HepG2 (cell line): Measurements from ENCODE around the gene ADGRB3. TPM values are rescaled to one million over a fixed set of nuclear protein-coding genes. Genes with fewer than 3 reads are reported as not detected.

Experiments
- ATAC-seq: fragments of 200-7000 bp; cut with Tn5 transposase; 3 replicates; pipeline ENCODE4 v1.9.1; 2020; ENCODE audit warnings: mild to moderate bottlenecking, moderate library complexity
- BruUV-seq: library from RNA; stranded (reverse); fragments of 400-500 nt; replicated peaks from 2 replicates; lab custom pipeline; 2021; lab: Mats Ljungman, UMichigan
- CTCF ChIA-PET: fragments of 300-600 bp; formaldehyde crosslinking; extraction: SDS; loops from one replicate; lab custom pipeline; 2021; ENCODE audit warnings: low total read pairs, inconsistent platforms, low intra/inter-chr PET ratio; lab: Yijun Ruan, JAX
- POLR2A ChIA-PET: fragments of 350-600 bp; sonication (Branson Sonifier 250); formaldehyde crosslinking; loops from one replicate; lab custom pipeline; 2020; ENCODE audit warnings: antibody characterized with exemption, inconsistent platforms; lab: Yijun Ruan, JAX
- DNase-seq: peaks from one replicate; pipeline ENCODE4 v3.0.0-alpha.2; 2015; ENCODE audit warnings: low spot score
- FAIRE-seq: peaks from 3 replicates; lab custom pipeline; 2011; peaks lifted over from hg19 to GRCh38; lab: Jason Lieb, UNC
- H2AFZ ChIP-seq: one replicate; pipeline ENCODE4 v1.6.1; 2011; ENCODE audit warnings: low read length, inconsistent platforms
- H3K27ac ChIP-seq: fragments of 300-600 bp; 3 replicates; pipeline ENCODE4 v1.8.0; 2011; ENCODE audit warnings: mixed run types, mild to moderate bottlenecking, mixed read lengths, low read length, inconsistent platforms; ENCODE audit not compliant: insufficient read depth; ENCODE audit errors: extremely low read length
- H3K27me3 ChIP-seq, 2 experiments: fragments of 200-600 bp in 1 of 2; 2 replicates in 1 of 2; 3 replicates in 1 of 2; pipeline versions ENCODE4 v1.6.0 to v1.8.0; 2011; ENCODE audit warnings: low read length in 2 of 2, mild to moderate bottlenecking in 2 of 2, moderate library complexity in 2 of 2, inconsistent platforms in 1 of 2; ENCODE audit not compliant: insufficient read depth in 2 of 2, control insufficient read depth in 1 of 2
- H3K36me3 ChIP-seq, 2 experiments: fragments of 200-600 bp in 1 of 2; replicated peaks in 1 of 2; 2 replicates in 1 of 2; 3 replicates in 1 of 2; pipeline versions ENCODE4 v1.5.1 to v1.8.0; 2011; ENCODE audit warnings: low read length in 2 of 2, inconsistent platforms in 1 of 2; ENCODE audit not compliant: insufficient read depth in 2 of 2, control insufficient read depth in 1 of 2
- H3K4me1 ChIP-seq: 2 replicates; pipeline ENCODE4 v1.5.1; 2012; ENCODE audit warnings: low read length, inconsistent platforms; ENCODE audit not compliant: insufficient read depth
- H3K4me2 ChIP-seq: 2 replicates; pipeline ENCODE4 v1.6.0; 2011; ENCODE audit warnings: low read depth, low read length, inconsistent platforms
- H3K4me3 ChIP-seq, 3 experiments: fragments of 200-600 bp in 1 of 3; sonication (generic), shearing (Covaris generic) in 1 of 3; replicated peaks in 1 of 3; 2 replicates each; pipeline ENCODE4 v1.5.1; 2011 to 2016; ENCODE audit warnings: low read length in 3 of 3, inconsistent platforms in 2 of 3, low read depth in 2 of 3, mild to moderate bottlenecking in 2 of 3, control low read depth in 1 of 3, mixed read lengths in 1 of 3; ENCODE audit not compliant: insufficient read depth in 1 of 3
- H3K79me2 ChIP-seq: one replicate; pipeline ENCODE4 v1.6.1; 2011; ENCODE audit warnings: low read length, inconsistent platforms; ENCODE audit not compliant: insufficient read depth
- H3K9ac ChIP-seq: 2 replicates; pipeline ENCODE4 v1.6.0; 2011; ENCODE audit warnings: mild to moderate bottlenecking, low read depth, low read length, inconsistent platforms; ENCODE audit not compliant: insufficient read depth
- H3K9me3 ChIP-seq: 2 replicates; pipeline ENCODE4 v1.5.1; 2012; ENCODE audit warnings: mild to moderate bottlenecking, low read length
- H4K20me1 ChIP-seq: 2 replicates; pipeline ENCODE4 v1.6.0; 2011; ENCODE audit warnings: inconsistent platforms, mild to moderate bottlenecking, low read length, moderate library complexity; ENCODE audit not compliant: insufficient read depth
- ARID4A ChIP-seq: sonication (generic); formaldehyde crosslinking; IDR thresholded peaks from 2 replicates; pipeline ENCODE4 v1.5.0; 2020; ENCODE audit warnings: mild to moderate bottlenecking, missing genetic modification reagents, borderline replicate concordance
- CHD4 ChIP-seq: fragments of 200-600 bp; sonication (generic); IDR thresholded peaks from 2 replicates; pipeline ENCODE4 v1.7.0; 2017; ENCODE audit warnings: mild to moderate bottlenecking, low read length, borderline replicate concordance
- GABPA ChIP-seq, 2 experiments: IDR thresholded peaks; 2 replicates each; pipeline ENCODE4 v1.6.1; 2011 to 2016; ENCODE audit warnings: low read depth in 2 of 2, low read length in 1 of 2, missing biosample characterization in 1 of 2, missing genetic modification characterization in 1 of 2
- GZF1 ChIP-seq: sonication (generic); formaldehyde crosslinking; IDR thresholded peaks from 2 replicates; pipeline ENCODE4 v1.5.1; 2020; ENCODE audit warnings: mild to moderate bottlenecking, missing genetic modification reagents
- KDM3A ChIP-seq: IDR thresholded peaks from 2 replicates; pipeline ENCODE4 v1.6.1; 2018; ENCODE audit warnings: low read depth, missing compliant biosample characterization
- NFRKB ChIP-seq: fragments of 450-650 bp; IDR thresholded peaks from 2 replicates; pipeline ENCODE4 v1.6.1; 2017
- SMAD1 ChIP-seq: sonication (generic); formaldehyde crosslinking; IDR thresholded peaks from 2 replicates; pipeline ENCODE4 v1.4.0; 2020; ENCODE audit warnings: missing genetic modification reagents, low read depth, mild to moderate bottlenecking, borderline replicate concordance
- SOX13 ChIP-seq, 3 experiments: fragments of 450-650 bp in 1 of 3; sonication (generic) in 1 of 3; formaldehyde crosslinking in 1 of 3; IDR thresholded peaks in 2 of 3; conservative IDR thresholded peaks in 1 of 3; 2 replicates each; pipeline versions ENCODE4 v1.5.0 to v1.6.1; 2016 to 2020; ENCODE audit warnings: antibody characterized with exemption in 1 of 3, mild to moderate bottlenecking in 1 of 3, missing compliant biosample characterization in 1 of 3, missing genetic modification reagents in 1 of 3, moderate library complexity in 1 of 3
- ZKSCAN5 ChIP-seq: sonication (generic); formaldehyde crosslinking; IDR thresholded peaks from 2 replicates; pipeline ENCODE4 v1.5.1; 2020; ENCODE audit warnings: mild to moderate bottlenecking, missing genetic modification reagents
- ZNF788 ChIP-seq: sonication (generic); formaldehyde crosslinking; IDR thresholded peaks from 2 replicates; pipeline ENCODE4 v1.5.0; 2020; ENCODE audit warnings: mild to moderate bottlenecking, missing genetic modification reagents, borderline replicate concordance
- WGBS: methylation state at CpG from one replicate; pipeline ENCODE4 v1.1.6; 2017; ENCODE audit warnings: low lambda C conversion rate; 5-methylcytosine and 5-hydroxymethylcytosine counted together
- in situ Hi-C: cut with HindIII; loops from 2 replicates; pipeline ENCODE4 v1.10.0; 2017; ENCODE audit warnings: low pct_unique_long_range_greater_than_20kb; ENCODE audit not compliant: extremely low pct_ligation_motif_present
- intact Hi-C: fragments of 100-400 bp; cut with micrococcal nuclease; formaldehyde crosslinking; loops from one replicate; pipeline ENCODE4 v1.10.0; 2022; ENCODE audit not compliant: unreplicated experiment
- polyA plus RNA-seq, 8 experiments: library from polyadenylated mRNA; depleted of rRNA in 3 of 8; stranded (reverse) in 7 of 8; unstranded in 1 of 8; fragments of >200 nt; fragmentation: Illumina TruSeq in 4 of 8; extraction: Trizol in 4 of 8; gene quantifications; 2 replicates each; pipeline versions ENCODE4 v1.2.1 to v1.2.3, GENCODE V29; 2011 to 2016; ENCODE audit warnings: low read depth in 4 of 8, missing spikeins in 1 of 8, mixed read lengths in 1 of 8; ENCODE audit not compliant: insufficient read depth in 1 of 8
- total RNA-seq, 5 experiments: library from RNA; depleted of rRNA; stranded (reverse); fragments of >200 nt; fragmentation: Illumina TruSeq; extraction: Trizol; gene quantifications; 2 replicates each; pipeline ENCODE4 v1.2.3, GENCODE V29; 2016; ENCODE audit warnings: low read depth in 1 of 5
- TF ChIP-seq, protein P1 (sequence below): sonication (generic); formaldehyde crosslinking; IDR thresholded peaks from 2 replicates; pipeline ENCODE4 v1.4.0; 2020; ENCODE audit warnings: missing genetic modification reagents, borderline replicate concordance

Gene ADGRB3
- total and polyA plus RNA-seq, 2 of the 13 experiments (the other 11 are each of a cell fraction or from before 2014, with no cell fraction given) = not detected

DNA sequence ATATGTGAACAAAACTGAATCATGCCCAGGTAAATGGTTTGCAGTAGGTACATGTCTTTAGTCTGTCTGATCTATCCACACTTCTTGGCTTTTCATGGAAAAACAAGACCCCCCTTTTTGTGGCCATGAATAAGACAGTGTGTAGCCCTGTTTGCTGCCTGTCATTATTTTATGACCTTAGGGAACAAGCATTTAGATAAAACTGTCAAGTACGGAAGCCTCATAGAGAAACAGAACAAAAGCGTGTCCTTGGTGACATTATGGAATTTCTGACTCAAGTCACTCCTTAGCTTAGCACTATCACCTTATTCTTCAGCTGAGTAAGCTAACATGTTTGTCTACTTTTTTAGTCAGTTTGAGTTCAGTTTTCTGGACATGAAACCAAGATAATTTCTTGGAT, 476.2 kb downstream of the ADGRB3 start (continued):
- no peak for TF ChIP-seq ZKSCAN5 (CRISPR knock-in tag)
- TF ChIP-seq, all 625 proteins: peak for 0

- no TSS peak for BruUV-seq
- intact Hi-C loops (no loop called here), in situ Hi-C loops (no loop called here)
- ChIA-PET POLR2A (no interaction called here), CTCF (no interaction called here)
- Histone ChIP-seq H3K4me2 (no peak overlapping the region), H3K4me1 (no peaks in the 10 kb centered on the region), H3K36me3 (no peaks in the 10 kb centered on the region), H3K27me3 (no peaks in the 10 kb centered on the region), H3K27ac (no peak overlapping the region), H3K79me2 (no peaks in the 10 kb centered on the region), H4K20me1 (no peaks in the 10 kb centered on the region), H2AFZ (no peak overlapping the region), H3K9me3 (no peaks in the 10 kb centered on the region), H3K9ac (no peak overlapping the region), H3K4me3 (no peak overlapping the region)
- 2% methylated on average over 2 of the region's 2 CpGs for WGBS
- TF ChIP-seq GZF1 (no peak), SMAD1 (CRISPR knock-in tag) (no peak), SOX13 (IDR thresholded peaks at IDR 0.05) (no peak), SOX13 (CRISPR knock-in tag; conservative IDR thresholded peaks at IDR 0.05 in 1 of 2, IDR thresholded peaks at IDR 0.05 in 1 of 2) (no peak), NFRKB (no peak), KDM3A (CRISPR knock-in tag) (no peak), CHD4 (no peak), GABPA (IDR thresholded peaks at IDR 0.05; ENCODE audit: low read depth, low read length) (no peak), GABPA (CRISPR knock-in tag; IDR thresholded peaks at IDR 0.05; ENCODE audit: low read depth) (no peak), ARID4A (CRISPR knock-in tag) (no peak), ZNF788 (CRISPR knock-in tag) (no peak)
- TF ChIP-seq, protein P1, sequence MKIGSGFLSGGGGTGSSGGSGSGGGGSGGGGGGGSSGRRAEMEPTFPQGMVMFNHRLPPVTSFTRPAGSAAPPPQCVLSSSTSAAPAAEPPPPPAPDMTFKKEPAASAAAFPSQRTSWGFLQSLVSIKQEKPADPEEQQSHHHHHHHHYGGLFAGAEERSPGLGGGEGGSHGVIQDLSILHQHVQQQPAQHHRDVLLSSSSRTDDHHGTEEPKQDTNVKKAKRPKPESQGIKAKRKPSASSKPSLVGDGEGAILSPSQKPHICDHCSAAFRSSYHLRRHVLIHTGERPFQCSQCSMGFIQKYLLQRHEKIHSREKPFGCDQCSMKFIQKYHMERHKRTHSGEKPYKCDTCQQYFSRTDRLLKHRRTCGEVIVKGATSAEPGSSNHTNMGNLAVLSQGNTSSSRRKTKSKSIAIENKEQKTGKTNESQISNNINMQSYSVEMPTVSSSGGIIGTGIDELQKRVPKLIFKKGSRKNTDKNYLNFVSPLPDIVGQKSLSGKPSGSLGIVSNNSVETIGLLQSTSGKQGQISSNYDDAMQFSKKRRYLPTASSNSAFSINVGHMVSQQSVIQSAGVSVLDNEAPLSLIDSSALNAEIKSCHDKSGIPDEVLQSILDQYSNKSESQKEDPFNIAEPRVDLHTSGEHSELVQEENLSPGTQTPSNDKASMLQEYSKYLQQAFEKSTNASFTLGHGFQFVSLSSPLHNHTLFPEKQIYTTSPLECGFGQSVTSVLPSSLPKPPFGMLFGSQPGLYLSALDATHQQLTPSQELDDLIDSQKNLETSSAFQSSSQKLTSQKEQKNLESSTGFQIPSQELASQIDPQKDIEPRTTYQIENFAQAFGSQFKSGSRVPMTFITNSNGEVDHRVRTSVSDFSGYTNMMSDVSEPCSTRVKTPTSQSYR (CRISPR knock-in tag) = no peak
- FAIRE-seq = no peak
- ATAC-seq = no peak
- DNase-seq = no peak
Measured at GRCh38 chr6:69116658-69117057, 481.6 kb downstream of the ADGRB3 start.
